Natural killer cell (primary cell): Measurements from ENCODE around the gene HPX. TPM values are rescaled to one million over a fixed set of nuclear protein-coding genes. Genes with fewer than 3 reads are reported as not detected.

Experiments
- ATAC-seq, 3 donors: fragments of 150-1000 bp in 2 of 3; fragments of 200-7000 bp in 1 of 3; cut with Tn5 transposase; 1 replicate in 1 of 3; 2 replicates in 2 of 3; pipeline ENCODE4 v1.10.0; 2021; ENCODE audit warnings: mild to moderate bottlenecking in 2 of 3, moderate library complexity in 2 of 3
- DNase-seq, 2 donors: peaks; one replicate each; pipeline versions ENCODE4 v3.0.0 to v3.0.0-alpha.2; 2013 to 2021; ENCODE audit warnings: mixed read lengths in 1 of 2
- H3K27ac ChIP-seq: one replicate; pipeline ENCODE4 v1.5.1; 2013; ENCODE audit warnings: mild to moderate bottlenecking, low read length
- H3K27me3 ChIP-seq: one replicate; pipeline ENCODE4 v1.6.1; 2013; ENCODE audit warnings: low read length; ENCODE audit not compliant: control insufficient read depth, insufficient read depth
- H3K36me3 ChIP-seq: one replicate; pipeline ENCODE4 v1.6.1; 2013; ENCODE audit warnings: low read length; ENCODE audit not compliant: control insufficient read depth, insufficient read depth
- H3K4me1 ChIP-seq: one replicate; pipeline ENCODE4 v1.6.1; 2013; ENCODE audit warnings: low read length; ENCODE audit not compliant: control insufficient read depth, insufficient read depth
- H3K4me3 ChIP-seq: one replicate; pipeline ENCODE4 v1.5.1; 2013; ENCODE audit warnings: low read length
- H3K9me3 ChIP-seq: one replicate; pipeline ENCODE4 v1.6.1; 2013; ENCODE audit warnings: low read length; ENCODE audit not compliant: control insufficient read depth, insufficient read depth
- H3K27ac Mint-ChIP-seq, 2 donors: one replicate each; pipeline ENCODE4 v1.8.0; 2022; ENCODE audit warnings: mild to moderate bottlenecking in 2 of 2, mixed read lengths in 2 of 2, moderate library complexity in 1 of 2
- H3K27me3 Mint-ChIP-seq, 2 donors: one replicate each; pipeline ENCODE4 v1.8.0; 2022; ENCODE audit warnings: low read depth in 2 of 2, mixed read lengths in 2 of 2
- H3K36me3 Mint-ChIP-seq: one replicate; pipeline ENCODE4 v1.8.0; 2022; ENCODE audit warnings: mixed read lengths
- H3K4me1 Mint-ChIP-seq, 2 donors: one replicate each; pipeline ENCODE4 v1.8.0; 2022; ENCODE audit warnings: mixed read lengths in 2 of 2
- H3K4me3 Mint-ChIP-seq: one replicate; pipeline ENCODE4 v1.8.0; 2022; ENCODE audit warnings: mild to moderate bottlenecking, moderate library complexity, mixed read lengths
- H3K9me3 Mint-ChIP-seq, 2 donors: one replicate each; pipeline ENCODE4 v1.8.0; 2022; ENCODE audit warnings: mixed read lengths in 2 of 2
- WGBS: methylation state at CpG from one replicate; pipeline ENCODE4 v1.1.7; 2013; ENCODE audit warnings: missing lambda C conversion rate; ENCODE audit not compliant: insufficient coverage; 5-methylcytosine and 5-hydroxymethylcytosine counted together
- intact Hi-C: fragments of 100-400 bp; cut with micrococcal nuclease; formaldehyde crosslinking; loops from one replicate; pipeline ENCODE4 v1.14.2; 2022
- total RNA-seq, 4 donors: library from RNA; stranded (reverse); fragments of 120-200 nt in 1 of 4; gene quantifications; one replicate each; pipeline versions ENCODE4 v1.2.3 to v1.2.4, GENCODE V29; 2013 to 2022
- TF ChIP-seq, protein P1 (sequence below): fragments of 200-600 bp; IDR thresholded peaks from one replicate; pipeline ENCODE4 v1.8.0; 2022; ENCODE audit warnings: antibody characterized with exemption

The HPX gene
- total RNA-seq, 3 donors from 2014 or later (not counting 1 experiment from before 2014, with no cell fraction given) = 0.35 to 1.5 (median 0.98) TPM

- H3K36me3 ChIP-seq = peaks cover 37% of the 10 kb centered on the region
Measured at GRCh38 chr11:6480299-6480914, 39.6 kb upstream of the HPX start.

GRCh38 chr11:6476571-6476970, 35.8 kb upstream of the HPX start:
- WGBS = 86% methylated on average over 4 of the region's 4 CpGs
- Mint-ChIP-seq H3K27ac (peak overlapping the region; percentile 10 to 68), H3K27me3 (no peaks in the 10 kb centered on the region), H3K4me1 (peaks cover 31 to 42% of the 10 kb centered on the region in 2 donors), H3K4me3 (no peak overlapping the region), H3K9me3 (no peaks in the 10 kb centered on the region), H3K36me3 (no peaks in the 10 kb centered on the region)
- H3K36me3 ChIP-seq = peaks cover 12% of the 10 kb centered on the region
- intact Hi-C loops = no loop called here
- no peak overlapping the region for H3K4me3 ChIP-seq
- TF ChIP-seq, protein P1, sequence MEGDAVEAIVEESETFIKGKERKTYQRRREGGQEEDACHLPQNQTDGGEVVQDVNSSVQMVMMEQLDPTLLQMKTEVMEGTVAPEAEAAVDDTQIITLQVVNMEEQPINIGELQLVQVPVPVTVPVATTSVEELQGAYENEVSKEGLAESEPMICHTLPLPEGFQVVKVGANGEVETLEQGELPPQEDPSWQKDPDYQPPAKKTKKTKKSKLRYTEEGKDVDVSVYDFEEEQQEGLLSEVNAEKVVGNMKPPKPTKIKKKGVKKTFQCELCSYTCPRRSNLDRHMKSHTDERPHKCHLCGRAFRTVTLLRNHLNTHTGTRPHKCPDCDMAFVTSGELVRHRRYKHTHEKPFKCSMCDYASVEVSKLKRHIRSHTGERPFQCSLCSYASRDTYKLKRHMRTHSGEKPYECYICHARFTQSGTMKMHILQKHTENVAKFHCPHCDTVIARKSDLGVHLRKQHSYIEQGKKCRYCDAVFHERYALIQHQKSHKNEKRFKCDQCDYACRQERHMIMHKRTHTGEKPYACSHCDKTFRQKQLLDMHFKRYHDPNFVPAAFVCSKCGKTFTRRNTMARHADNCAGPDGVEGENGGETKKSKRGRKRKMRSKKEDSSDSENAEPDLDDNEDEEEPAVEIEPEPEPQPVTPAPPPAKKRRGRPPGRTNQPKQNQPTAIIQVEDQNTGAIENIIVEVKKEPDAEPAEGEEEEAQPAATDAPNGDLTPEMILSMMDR = no peak
- no peak overlapping the region for H3K27ac ChIP-seq
- ATAC-seq (no peak), DNase-seq (no peak)
- peaks cover 27% of the 10 kb centered on the region for H3K4me1 ChIP-seq
- H3K9me3 ChIP-seq = no peaks in the 10 kb centered on the region
- H3K27me3 ChIP-seq = no peaks in the 10 kb centered on the region

More at GRCh38 chr11:6480299-6480914, 39.6 kb upstream of the HPX start:
- ATAC-seq (no peak), DNase-seq (no peak)
- Mint-ChIP-seq H3K27me3 (no peaks in the 10 kb centered on the region), H3K27ac (peak overlapping the region; percentile 95 to 99), H3K4me3 (peak overlapping the region; percentile 91), H3K9me3 (no peaks in the 10 kb centered on the region), H3K36me3 (no peaks in the 10 kb centered on the region), H3K4me1 (peaks cover 32 to 37% of the 10 kb centered on the region in 2 donors)
- TF ChIP-seq, protein P1 = no peak
- WGBS = 90% methylated on average over 8 of the region's 9 CpGs
- intact Hi-C loops = loop anchor here (2.0 to 5.0 kb wide), 4 partner anchors 126 to 793 kb away; partner anchors contain the start of genes MRPL17, TRIM22 and TRIM5
- H3K9me3 ChIP-seq = no peaks in the 10 kb centered on the region
- no peaks in the 10 kb centered on the region for H3K27me3 ChIP-seq
- H3K4me3 ChIP-seq = peak overlapping the region; percentile 74
- H3K27ac ChIP-seq = peak overlapping the region; percentile 95
- peaks cover 22% of the 10 kb centered on the region for H3K4me1 ChIP-seq

- no peaks in the 10 kb centered on the region for H3K9me3 Mint-ChIP-seq
- H3K4me3 ChIP-seq = no peak overlapping the region
- H3K9me3 ChIP-seq = no peaks in the 10 kb centered on the region
- peaks cover 12% of the 10 kb centered on the region for H3K36me3 ChIP-seq
- H3K4me1 ChIP-seq = peaks cover 26% of the 10 kb centered on the region
- no peaks in the 10 kb centered on the region for H3K36me3 Mint-ChIP-seq
- peak overlapping the region; percentile 68 to 89 for H3K27ac Mint-ChIP-seq
- peaks cover 26 to 40% of the 10 kb centered on the region in 2 donors for H3K4me1 Mint-ChIP-seq
- H3K27me3 ChIP-seq = no peaks in the 10 kb centered on the region
- TF ChIP-seq, protein P1 = no peak
- no peak overlapping the region for H3K27ac ChIP-seq
- H3K4me3 Mint-ChIP-seq = peak overlapping the region; percentile 63
- ATAC-seq (no peak), DNase-seq (peak in 1 of 2 donors; percentile 24)
- H3K27me3 Mint-ChIP-seq = no peaks in the 10 kb centered on the region
- 92% methylated on average over 5 of the region's 5 CpGs for whole genome bisulfite sequencing
- intact Hi-C loops = no loop called here
Measured at GRCh38 chr11:6475936-6476335, 35.1 kb upstream of the HPX start.
